ENCODE measurements around the gene KCNQ2. TPM values are rescaled to one million over a fixed set of nuclear protein-coding genes. Genes with fewer than 3 reads are reported as not detected.

The KCNQ2 gene
- total and polyA plus RNA-seq, 10 of the 15 experiments (the other 5 are each of a cell fraction or from before 2014, with no cell fraction given): 0.06 to 0.49 (median 0.26) TPM; not detected in 7

DNA sequence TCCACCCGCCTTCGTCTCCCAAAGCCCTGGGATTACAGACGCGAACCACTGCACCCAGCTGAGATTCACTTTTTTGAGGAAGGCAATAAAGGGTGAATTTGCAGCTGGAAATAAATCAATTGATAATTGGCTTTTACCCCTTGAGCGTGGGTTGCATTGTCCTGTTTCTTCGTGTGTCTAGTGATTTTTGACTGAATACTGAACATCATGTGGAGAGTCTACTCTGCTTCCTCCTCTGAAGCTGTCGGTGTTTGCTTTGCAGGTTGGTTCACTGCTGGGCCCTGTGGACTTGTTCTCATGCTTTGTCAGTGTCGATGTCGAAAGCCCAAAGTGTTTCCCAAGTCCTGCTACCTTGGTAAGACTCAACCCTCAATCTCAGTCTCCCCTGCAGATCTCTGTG, 32.2 kb upstream of the KCNQ2 start (continued):
- TF ChIP-seq, protein P1, sequence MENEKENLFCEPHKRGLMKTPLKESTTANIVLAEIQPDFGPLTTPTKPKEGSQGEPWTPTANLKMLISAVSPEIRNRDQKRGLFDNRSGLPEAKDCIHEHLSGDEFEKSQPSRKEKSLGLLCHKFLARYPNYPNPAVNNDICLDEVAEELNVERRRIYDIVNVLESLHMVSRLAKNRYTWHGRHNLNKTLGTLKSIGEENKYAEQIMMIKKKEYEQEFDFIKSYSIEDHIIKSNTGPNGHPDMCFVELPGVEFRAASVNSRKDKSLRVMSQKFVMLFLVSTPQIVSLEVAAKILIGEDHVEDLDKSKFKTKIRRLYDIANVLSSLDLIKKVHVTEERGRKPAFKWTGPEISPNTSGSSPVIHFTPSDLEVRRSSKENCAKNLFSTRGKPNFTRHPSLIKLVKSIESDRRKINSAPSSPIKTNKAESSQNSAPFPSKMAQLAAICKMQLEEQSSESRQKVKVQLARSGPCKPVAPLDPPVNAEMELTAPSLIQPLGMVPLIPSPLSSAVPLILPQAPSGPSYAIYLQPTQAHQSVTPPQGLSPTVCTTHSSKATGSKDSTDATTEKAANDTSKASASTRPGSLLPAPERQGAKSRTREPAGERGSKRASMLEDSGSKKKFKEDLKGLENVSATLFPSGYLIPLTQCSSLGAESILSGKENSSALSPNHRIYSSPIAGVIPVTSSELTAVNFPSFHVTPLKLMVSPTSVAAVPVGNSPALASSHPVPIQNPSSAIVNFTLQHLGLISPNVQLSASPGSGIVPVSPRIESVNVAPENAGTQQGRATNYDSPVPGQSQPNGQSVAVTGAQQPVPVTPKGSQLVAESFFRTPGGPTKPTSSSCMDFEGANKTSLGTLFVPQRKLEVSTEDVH (IDR thresholded peaks at IDR 0.05; ENCODE audit: low read depth, partially characterized antibody): no peak
- TF ChIP-seq CEBPB (IDR thresholded peaks at IDR 0.05; ENCODE audit: borderline replicate concordance in 1 of 2, low read depth in 2 of 2, low read length in 2 of 2) (no peak), RBBP5 (conservative IDR thresholded peaks at IDR 0.05) (no peak), KAT2A (conservative IDR thresholded peaks at IDR 0.05; ENCODE audit: control insufficient read depth, low read depth, low read length) (no peak), STAT3 (IDR thresholded peaks at IDR 0.05; ENCODE audit: low read depth, low read length) (no peak)
- TF ChIP-seq, protein P2, sequence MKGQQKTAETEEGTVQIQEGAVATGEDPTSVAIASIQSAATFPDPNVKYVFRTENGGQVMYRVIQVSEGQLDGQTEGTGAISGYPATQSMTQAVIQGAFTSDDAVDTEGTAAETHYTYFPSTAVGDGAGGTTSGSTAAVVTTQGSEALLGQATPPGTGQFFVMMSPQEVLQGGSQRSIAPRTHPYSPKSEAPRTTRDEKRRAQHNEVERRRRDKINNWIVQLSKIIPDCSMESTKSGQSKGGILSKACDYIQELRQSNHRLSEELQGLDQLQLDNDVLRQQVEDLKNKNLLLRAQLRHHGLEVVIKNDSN (IDR thresholded peaks at IDR 0.05; ENCODE audit: borderline replicate concordance, extremely low read length, insufficient read depth, low read depth, low read length): no peak
- TF ChIP-seq, protein P3, sequence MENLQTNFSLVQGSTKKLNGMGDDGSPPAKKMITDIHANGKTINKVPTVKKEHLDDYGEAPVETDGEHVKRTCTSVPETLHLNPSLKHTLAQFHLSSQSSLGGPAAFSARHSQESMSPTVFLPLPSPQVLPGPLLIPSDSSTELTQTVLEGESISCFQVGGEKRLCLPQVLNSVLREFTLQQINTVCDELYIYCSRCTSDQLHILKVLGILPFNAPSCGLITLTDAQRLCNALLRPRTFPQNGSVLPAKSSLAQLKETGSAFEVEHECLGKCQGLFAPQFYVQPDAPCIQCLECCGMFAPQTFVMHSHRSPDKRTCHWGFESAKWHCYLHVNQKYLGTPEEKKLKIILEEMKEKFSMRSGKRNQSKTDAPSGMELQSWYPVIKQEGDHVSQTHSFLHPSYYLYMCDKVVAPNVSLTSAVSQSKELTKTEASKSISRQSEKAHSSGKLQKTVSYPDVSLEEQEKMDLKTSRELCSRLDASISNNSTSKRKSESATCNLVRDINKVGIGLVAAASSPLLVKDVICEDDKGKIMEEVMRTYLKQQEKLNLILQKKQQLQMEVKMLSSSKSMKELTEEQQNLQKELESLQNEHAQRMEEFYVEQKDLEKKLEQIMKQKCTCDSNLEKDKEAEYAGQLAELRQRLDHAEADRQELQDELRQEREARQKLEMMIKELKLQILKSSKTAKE (IDR thresholded peaks at IDR 0.05; ENCODE audit: low read depth, poor library complexity, severe bottlenecking): no peak
